GM19438 (cell line): ENCODE results near the gene TOMM20.
"Not testable (repeated sequence)": the region's sequence is repeated elsewhere in the genome, so short reads cannot be mapped to it uniquely, and the experiment has no call there.

Experiments
- ATAC-seq: cut with Tn5 transposase; IDR thresholded peaks from one replicate; pipeline ENCODE4 v1.9.1; 2021; ENCODE audit warnings: low read depth; ENCODE audit not compliant: unreplicated experiment

Gene TOMM20

DNA sequence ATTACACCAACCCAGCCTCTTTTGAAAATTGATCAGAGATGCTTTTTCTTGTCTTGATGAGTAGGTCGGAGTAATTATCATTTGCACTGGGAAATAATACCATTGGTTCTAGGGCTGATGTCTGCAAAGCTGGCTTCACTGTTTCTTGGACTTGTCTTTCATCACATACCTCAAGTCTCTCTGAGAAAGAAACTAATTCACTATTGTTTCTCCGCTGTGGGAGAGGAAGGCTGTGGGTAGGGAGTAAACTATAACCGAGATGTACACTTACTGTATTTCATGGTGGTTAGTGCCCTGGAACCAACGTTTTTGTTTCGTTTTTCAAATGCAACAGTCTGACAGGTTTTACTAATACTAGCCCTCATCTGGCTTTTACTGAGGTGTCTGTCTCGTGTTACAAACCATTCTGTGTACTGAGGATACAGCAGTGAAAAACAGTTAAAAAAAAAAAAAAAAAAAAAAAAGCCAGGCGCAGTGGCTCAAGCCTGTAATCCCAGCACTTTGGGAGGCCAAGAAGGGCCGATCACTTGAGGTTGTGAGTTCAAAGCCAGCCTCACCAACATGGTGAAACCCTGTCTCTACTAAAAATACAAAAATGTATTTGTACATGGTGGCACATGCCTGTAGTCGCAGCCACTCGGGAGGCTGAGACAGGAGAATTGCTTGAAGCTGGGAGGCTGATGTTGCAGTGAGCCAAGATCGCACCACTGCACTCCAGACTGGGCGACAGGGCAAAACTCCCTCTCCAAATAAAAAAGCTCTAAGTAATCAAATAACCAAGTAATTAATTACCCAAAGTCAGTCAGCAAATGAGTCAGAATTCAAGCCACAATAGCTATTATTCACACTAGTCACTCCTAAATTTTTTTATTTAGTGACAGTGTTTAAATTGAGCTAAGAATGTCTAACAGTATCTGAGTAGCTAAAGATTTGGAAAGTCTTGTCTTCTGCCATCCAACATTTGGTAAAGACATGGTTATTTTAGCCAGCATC, 23.3 kb downstream of the TOMM20 start:
- peak; percentile 89 for ATAC-seq

DNA sequence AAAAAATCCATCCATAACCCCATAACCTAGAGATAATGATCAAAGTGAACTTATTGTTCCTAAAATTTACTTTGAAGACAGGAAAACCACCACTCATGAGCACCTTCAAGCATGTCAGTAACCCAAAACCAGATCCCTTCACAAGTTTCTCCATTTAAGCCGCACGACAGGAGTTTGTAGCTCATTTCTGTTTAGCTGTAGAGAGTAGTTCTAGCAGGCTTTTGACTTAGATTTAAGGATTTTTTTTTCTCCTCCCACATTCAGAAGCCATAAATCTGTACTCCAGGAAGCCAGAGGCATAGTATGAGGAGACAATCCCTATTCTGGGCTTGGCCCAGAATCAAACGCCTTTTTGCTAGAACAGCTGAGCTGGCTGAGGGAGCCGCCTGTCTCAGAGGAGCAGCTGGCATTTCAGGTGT, 25.6 kb downstream of the TOMM20 start:
- no peak for ATAC-seq

DNA sequence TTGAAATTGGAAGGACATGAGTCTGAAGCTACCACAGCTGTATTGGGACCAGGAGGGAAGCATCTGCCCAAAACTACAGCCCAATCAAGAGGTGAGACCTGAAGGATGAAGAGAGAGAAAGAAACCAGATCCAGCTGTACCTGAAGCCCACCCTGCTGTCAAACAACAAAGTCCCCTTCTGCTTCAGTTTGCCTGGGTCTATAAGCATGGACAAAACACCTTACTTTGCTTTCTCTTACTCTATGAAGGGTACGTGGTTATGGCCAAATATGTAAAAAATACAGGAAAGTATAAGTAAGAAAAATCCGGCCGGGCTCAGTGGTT, 26.4 kb downstream of the TOMM20 start:
- no peak for ATAC-seq

DNA sequence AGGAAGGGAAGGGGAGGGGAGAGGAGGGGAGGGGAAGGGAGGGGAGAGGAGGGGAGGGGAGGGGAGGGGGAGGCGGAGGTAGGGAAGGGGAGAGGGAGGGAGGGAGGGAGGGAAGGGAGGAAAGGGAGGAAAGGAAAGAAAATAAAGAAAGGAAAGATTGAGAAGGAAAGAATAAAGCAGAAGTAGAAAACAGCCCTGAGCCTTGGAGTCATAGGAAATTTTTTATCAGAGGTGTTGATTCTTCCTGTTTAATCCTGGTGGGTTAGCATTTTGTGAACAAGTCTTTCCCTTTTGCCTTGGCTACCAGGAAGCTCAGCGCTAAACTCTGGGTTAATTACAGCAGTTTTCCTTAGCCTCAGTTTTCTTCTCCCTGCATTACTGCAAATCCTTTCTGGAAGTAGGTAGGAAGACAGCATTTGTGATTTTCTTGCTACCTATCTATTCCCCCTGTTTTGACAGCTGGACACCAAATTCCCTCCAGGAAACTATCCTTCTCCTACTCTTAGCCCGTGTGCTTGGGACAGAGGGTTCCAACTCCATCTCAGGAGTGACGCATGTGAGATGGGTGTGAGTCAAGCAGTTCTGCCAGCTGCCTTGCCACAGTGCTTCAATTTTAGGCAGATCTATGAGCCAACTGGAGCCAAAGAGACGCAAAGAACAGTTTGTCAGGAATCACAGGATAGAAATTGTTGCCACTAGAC, 26.9 kb downstream of the TOMM20 start:
- ATAC-seq, result no peak

DNA sequence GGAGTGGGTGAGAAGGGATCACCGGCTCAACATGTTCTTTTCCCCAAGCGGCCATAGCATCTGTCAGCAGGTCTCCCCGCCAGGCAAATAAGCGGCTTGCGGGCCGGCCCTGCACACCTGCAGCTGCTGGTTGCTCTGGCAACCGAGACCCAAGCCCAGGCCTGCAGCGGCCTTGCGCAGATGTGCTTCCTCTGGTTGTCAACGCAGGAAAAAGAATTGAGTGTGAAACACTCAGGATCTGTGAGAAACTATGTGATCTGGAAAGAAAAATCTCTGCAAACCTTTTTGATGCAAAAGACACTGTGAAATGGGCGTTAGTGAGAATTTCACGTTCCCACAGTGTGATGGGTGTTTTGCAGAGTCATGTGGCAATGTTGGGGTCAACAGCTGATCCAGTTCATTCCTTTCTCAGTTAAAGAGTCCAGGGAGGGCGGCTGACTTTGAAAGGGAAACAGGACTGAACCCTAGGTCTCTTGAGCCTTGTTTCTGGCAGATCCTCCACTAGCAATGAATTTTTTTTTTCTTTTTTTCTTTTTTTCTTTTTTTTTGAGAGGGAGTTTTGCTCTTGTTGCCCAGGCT, 28.4 kb downstream of the TOMM20 start:
- peak; percentile 45 for ATAC-seq

DNA sequence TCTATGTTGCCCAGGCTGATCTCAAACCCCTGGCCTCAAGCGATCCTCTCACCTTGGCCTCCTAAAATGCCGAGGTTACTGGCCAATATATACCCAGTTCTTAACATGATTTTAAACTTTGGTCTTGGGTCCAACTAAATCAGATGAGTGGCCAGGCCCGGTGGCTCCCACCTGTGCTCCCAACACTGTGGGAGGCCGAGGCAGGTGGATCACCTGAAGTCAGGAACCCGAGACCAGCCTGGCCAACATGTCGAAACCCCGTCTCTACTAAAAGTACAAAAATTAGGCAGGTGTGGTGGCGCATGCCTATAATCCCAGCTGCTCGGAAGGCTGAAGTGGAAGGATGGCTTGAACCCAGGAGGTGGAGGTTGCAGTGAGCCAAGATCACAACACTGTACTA, 29.6 kb downstream of the TOMM20 start:
- no peak for ATAC-seq

DNA sequence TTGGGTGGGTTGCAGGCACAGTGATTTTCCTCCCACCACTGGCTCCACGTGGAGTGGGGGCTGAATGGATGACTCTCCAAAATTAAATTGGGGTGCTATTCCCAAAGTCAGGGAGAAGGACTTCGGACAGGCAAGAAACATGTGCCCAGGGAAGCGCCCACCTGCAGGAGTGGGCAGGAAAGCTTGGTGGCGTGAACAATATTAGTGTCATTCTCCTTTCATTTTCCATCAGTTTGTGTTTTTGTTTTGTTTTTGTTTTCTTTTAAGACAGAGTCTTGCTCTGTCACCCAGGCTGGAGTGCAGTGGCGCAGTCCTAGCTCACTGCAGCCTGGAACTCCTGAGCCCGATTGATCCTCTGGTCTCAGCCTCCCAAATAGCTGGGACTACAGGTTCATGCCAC, 30.1 kb downstream of the TOMM20 start:
- ATAC-seq, result no peak

DNA sequence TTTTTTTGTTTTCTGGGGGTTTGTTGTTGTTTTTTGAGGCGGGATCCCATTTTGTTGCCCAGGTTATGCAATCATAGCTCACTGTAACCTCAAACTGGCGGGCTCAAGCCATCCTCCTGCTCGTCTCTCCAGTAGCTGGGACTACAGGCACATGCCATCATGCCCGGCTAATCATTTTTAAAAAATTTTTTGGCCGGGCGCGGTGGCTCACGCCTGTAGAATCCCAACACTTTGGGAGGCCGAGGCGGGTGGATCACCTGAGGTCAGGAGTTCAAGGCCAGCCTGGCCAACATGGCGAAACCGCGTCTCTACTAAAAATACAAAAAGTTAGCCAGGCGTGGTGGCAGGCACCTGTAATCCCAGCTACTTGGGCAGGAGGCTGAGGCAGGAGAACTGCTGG, 31.1 kb downstream of the TOMM20 start:
- ATAC-seq, result not testable (repeated sequence)

DNA sequence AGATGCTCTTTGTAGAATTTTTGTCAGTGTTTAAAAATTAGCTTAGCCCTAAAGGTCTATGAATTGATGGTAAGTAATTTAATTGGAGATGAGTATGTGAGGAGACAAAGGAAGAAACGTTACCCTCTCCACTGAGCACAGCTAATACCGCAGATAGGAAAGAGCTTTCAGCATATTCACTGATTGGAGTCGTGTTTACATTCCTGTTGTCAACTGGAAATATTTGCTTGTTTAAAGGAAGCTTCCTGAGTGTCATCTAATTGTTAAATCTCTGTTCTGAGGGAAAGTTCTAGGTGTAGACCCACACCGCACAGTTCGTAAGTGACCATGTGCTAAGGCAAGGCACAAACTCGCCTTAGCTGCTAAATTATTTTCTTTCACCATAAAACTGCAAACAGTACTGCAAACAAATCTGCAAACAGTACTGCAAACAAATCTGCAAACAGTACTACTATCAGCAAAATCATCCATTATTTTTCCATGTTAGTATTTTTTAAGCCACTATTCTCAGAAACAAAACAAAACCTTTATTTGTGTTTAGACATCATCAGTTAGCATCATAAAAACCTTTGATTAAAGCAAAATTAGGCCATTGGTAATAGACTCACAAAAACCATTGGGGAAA, 32.6 kb downstream of the TOMM20 start:
- ATAC-seq, result no peak

DNA sequence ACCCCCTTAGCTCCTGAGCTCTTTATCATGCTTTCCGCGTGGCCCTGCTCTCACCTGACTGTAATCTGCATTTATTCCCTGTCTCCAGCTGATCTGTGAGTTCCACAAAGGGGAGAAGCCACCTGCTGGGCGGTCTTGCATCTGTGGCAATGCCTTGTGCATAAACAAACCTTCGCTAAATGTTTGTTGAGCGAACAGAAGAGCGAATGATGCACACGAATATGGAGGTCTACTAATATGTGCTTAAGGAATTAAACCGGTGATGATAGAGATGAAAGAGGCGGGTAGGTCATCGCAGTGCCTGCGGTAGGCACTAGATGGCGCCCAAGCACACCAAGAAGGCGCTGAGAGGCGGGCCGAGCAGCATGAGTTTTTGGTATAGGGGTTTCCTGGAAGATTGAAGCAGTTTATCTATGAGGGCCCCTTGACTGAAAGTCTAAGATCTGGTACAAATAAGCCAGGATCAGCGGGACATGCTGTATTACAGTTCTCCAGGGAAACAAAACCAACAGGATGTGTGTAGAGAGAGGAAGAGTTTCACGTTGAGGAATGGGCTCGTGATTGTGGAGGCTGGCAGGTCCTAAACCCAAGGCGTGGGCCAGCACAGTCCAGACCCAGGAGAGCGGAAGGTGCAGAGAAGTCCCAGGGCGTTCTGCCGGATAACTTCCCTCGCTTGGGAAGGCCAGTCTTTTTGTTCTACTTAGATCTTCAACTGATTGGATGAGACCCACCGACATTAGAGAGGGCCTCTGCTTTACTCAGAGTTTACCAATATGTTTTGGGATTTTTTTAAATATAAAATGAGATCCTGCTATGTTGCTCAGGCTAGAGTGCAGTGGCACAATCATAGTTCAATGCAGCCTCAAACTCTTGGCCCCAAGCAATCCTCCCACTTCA, 34.7 kb downstream of the TOMM20 start:
- ATAC-seq, result no peak

DNA sequence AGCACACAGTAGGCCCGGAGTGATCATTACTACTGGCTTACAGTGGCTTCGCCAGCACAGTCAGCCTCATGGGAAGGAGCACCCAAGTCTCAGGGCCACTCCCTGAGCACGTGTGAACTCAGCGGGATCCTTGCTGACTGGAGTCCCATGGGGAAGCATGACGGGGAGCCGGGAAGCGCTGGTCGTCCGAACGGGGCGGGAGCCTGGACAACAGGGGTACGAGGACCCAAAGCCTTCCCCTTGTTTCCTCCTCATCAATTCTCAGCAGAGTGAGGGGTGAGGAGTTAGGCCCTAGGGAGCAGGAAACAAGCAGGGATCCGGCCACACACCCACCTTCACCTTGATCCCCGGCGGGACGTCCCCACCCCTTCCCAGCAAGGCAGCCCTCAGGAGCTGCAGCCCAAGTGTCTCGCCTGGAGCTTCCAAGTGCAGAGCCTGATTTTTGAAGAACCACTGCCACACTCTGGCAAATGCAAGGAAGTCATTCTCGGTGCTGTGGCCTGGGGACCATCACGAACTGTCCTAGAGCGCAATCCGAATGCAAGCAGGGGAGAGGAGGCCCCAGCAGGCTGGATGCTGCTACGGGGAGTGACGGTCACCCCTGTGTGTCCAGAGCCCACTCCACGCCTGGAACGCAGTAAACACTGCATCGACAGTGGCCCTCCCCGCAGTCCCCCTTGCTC, 35.5 kb downstream of the TOMM20 start:
- no peak for ATAC-seq

DNA sequence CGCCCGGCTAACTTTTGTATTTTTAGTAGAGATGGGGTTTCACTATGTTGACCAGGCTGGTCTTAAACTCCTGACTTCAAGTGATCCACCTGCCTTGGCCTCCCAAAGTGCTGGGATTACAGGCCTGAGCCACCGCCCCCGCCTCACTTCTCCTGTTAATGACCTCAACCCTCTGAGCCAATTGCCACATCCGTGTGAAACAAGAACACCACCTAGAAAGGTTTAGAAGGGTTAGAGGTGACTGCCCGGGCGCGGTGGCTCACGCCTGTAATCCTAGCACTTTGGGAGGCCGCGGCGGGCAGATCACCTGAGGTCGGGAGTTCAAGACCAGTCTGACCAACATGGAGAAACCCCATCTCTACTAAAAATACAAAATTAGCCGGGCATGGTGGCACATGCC, 36.2 kb downstream of the TOMM20 start:
- not testable (repeated sequence) for ATAC-seq

DNA sequence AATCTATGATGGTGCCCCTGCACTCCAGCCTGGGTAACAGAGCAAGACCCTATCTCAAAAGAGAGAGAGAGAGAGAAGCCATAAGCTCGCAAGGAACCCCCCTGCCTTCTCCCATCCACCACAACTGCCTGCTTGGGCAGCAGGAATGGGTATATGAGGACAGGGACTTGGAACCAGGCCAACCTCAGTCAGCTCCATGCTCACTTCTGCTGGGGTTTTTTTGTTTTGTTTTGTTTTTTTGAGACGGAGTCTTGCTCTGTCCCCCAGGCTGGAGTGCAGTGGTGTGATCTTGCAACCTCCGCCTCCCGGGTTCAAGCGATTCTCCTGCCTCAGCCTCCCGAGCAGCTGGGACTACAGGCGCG, 36.6 kb downstream of the TOMM20 start:
- not testable (repeated sequence) for ATAC-seq

DNA sequence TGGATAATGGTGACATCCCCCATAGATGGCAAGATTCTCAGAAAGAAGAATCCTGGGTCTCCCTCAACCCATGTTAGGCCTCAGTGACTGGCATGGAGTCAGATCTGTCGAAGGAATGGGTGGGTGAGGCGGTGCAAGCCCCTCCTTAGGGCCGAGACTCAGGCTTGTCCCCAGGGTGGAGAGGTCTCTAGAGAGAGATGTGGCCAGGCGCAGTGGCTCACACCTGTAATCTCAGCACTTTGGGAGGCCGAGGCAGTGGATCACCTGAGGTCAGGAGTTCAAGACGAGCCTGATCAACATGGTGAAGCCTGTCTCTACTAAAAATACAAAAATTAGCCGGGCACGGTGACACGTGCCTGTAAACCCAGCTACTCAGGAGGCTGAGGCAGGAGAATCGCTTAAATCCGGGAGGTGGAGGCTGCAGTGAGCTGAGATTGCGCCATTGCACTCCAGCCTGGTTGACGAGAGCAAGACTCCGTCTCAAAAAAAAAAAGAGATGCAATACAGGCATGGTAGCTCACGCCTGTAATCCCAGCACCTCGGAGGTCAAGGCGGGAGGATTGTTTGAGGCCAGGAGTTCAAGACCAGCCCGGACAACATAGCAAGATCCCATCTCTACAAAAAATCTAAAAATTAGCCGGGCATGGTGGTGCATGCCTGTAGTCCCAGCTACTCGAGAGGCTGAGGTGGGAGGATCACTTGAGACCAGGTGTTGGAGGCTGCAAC, 37.2 kb downstream of the TOMM20 start:
- not testable (repeated sequence) for ATAC-seq

DNA sequence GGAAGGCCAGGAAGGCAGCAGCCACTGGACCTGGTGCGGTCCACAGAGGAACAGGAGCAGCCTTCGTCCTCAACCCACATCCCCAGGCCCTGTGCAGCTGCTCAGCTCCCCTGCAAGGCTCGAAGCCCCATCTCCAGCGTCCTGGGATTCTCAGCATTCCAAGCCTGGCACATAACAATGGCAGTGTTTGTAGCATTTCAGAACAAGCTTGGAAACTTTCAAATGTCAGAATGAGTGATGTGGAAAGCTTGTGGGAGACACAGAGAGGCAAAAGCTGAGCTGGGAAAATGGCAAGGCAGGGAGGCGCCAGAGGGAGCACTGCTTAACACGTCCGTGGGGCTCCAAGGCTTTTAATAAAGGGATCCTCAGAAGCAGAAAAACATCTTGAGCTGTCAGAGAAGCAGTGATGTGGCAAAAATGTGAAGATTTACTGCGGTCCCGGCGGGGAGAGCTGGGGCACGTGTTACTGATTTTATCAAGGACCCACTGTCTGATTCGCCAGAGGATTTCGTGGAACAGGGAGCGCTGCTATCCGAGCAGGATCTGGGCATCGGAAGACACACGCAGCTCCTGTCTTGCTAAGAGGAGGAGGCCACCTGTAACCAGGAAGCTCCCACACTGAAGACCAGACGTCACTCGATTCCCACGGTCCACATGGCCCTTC, 38.1 kb downstream of the TOMM20 start:
- no peak for ATAC-seq

DNA sequence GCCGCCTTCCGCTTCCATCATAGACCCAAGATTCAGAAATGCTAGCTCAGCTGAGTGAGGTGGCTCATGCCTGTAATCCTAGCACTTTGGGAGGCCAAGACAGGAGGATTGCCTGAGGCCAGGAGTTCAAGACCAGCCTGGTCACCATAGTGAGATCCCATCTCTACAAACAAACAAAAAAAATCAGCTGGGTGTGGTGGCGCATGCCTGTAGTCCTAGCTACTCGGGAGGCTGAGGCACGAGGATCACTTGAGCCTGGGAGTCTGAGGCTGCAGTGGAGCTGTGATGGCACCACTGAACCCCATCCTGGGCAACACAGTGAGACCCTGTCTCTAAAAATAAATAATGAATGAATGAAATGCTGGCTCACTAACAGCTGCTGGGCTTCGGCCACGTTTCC, 39.7 kb downstream of the TOMM20 start:
- no peak for ATAC-seq

DNA sequence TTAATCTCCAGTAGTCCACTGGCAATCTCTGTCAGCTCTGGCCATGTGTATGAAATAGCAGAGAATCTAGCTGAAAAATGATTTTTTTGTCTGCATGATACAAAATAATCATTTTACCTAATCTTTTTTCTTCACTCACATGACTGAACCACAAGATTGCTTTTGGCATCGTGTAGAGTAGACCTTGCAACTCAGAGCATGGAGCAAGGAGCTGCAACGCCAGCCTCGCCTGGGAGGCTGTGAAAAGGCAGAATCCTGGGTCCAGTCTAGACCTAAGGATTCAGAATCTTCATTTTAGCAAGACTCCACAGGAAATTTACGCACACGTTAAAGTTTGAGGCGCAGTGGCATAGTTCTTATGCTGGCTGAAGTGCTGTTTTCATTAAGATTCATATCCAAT, 40.2 kb downstream of the TOMM20 start:
- ATAC-seq, result no peak

DNA sequence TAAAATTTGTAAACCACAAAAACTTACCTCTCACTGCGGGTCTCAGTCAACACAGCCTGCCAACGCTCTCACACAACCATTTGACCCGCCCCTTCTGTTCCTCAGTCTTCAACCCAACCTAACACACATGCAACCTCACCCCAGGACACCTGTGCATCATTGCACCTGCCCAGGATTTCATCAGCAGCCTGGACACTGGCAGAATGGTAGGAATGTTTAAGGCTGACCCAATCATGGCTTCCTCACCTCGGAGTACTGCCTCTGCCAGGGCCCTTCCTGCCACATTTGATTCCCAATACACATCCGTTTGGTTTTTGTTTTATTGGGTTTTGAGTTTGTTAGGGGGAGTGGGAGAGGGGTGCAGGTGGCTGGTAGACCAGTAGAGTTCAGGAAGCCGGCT, 40.7 kb downstream of the TOMM20 start:
- no peak for ATAC-seq
